HG03196 (cell line): ENCODE data around the gene NISCH.
"Not testable (repeated sequence)": the region's sequence is repeated elsewhere in the genome, so short reads cannot be mapped to it uniquely, and the experiment has no call there.

ENCODE experiments used
- ATAC-seq: cut with Tn5 transposase; IDR thresholded peaks from one replicate; pipeline ENCODE4 v1.9.1; 2021; ENCODE audit not compliant: unreplicated experiment

Gene NISCH

GRCh38 chr3:52525680-52526561, 70.5 kb downstream of the NISCH start:
- ATAC-seq: no peak

GRCh38 chr3:52526671-52527038, 71.3 kb downstream of the NISCH start:
- not testable (repeated sequence) for ATAC-seq

DNA sequence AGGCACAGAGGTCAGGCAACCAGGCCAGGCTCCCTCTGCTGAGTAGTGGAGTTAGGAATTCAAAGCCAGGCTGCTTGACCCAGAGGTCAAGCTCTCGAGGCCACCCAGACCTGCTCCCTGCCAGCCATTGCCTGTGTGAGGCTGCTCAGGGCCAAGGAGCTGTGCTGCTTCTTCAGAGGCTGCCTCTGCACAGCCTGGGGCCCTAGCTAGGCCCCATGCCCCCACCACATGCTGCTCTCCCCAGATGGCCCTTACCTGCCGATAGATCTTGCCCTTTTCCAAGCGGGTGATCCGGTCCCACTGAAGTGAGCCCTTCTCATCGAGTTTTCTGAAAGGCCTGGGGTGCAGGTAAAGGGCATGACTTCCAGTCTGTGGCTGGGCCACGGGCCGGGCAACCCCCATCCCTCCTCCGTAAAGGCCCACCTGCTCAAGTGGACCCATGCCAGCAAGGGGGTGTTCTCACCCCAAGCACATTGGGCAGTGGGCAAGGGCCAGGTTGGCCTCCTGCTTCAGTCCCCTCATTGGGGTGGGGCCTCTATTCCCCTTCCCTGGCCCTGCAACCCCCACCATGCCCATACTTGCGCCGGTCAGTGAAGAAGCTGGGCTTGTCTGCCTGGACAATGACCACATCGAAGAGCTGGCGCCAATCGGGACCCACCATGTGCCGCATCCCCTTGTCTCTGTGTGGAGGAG, 71.8 kb downstream of the NISCH start:
- ATAC-seq: no peak

- no peak for ATAC-seq
Observed at GRCh38 chr3:52527732-52528585, 72.6 kb downstream of the NISCH start.

GRCh38 chr3:52528586-52529375, 73.4 kb downstream of the NISCH start:
- ATAC-seq: no peak

DNA sequence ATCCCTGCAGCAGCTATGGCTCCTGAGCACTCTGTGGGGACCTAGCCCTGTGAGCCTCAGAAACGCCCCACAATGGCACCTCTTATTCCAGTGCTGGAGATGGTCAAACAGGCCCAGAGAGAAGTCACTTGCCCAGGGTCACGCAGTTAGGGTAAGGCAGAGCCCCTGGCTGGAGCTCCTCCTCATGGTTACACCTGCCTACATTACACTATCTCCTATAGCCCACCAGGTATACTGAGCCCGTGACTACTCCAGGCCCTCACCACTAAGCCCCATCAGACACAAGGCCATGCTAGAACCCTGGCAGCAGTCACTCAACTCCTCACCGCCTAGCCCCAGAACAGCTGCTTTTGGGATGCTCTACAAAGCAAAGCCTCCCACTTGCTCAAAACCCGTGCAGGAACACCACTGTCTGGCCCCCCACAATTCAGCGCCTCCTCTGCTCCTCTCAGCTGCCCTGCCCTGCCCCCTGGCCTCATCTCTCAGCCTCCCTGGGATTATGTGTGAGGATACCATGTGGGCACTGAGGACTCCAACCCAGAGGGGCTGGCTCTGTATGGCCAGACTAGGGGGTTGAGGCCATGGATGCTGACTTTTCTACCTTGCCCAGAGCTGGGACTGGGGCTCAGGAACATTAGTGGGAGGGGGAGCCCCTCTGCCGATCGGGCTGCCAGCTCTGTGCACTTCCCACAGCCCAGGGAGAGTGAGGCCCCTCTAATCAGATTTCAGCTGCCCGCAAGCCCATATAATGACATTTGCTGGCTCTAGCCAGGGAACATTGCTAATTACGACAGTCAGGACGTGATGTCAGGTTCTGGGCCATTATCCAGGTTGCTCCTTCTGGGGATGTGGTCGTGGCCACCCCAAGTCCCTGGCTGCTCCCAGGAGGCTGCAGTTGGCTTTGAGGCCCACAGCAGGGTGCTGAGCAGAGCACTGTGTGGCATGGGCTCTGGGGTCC, 74.3 kb downstream of the NISCH start:
- ATAC-seq: no peak

- no peak for ATAC-seq
Observed at GRCh38 chr3:52530918-52531826, 75.8 kb downstream of the NISCH start.

- ATAC-seq: no peak
Observed at GRCh38 chr3:52531860-52532516, 76.6 kb downstream of the NISCH start.

- no peak for ATAC-seq
Observed at GRCh38 chr3:52532517-52532837, 77.1 kb downstream of the NISCH start.

GRCh38 chr3:52532838-52533622, 77.6 kb downstream of the NISCH start:
- no peak for ATAC-seq

DNA sequence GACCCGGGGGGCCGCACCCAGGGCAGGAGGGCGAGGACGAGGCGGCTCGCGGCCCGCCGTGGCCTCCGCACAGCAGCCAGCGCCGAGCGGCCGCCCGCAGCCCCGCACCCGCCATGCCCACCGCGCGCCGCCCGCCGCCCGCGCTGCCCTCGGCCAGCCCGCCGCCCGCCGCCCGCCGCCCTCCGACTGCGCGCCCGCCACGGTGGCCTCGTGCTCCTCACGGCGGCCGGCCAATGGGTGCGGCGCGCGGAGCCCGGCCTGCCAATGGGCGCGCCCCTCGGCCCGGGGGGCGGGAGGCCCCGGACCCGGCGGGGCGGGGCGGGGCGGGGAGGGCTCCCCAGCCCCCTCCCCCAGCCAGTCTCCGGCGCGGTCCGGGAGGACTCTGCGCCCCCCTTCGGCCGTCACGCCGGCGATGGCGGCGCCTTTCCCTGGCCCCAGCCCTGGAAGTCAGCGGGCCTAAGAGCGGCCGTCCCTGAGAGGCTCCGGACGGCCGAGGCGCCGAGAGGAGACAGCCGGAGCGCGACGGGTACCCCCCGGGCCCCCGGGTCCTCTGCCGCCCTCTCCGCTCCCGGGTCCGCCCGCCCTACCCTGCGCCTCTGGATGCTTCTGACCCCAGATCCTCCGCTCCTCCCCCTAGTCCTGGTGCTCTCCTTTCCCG, 78.3 kb downstream of the NISCH start, which contains the start of gene NT5DC2:
Gene NT5DC2, minus strand, starts transcription at position 235 of the 658 bp plus-strand sequence. Its CDS starts 120 bp downstream, at position 115.
- peak; percentile 27 for ATAC-seq

DNA sequence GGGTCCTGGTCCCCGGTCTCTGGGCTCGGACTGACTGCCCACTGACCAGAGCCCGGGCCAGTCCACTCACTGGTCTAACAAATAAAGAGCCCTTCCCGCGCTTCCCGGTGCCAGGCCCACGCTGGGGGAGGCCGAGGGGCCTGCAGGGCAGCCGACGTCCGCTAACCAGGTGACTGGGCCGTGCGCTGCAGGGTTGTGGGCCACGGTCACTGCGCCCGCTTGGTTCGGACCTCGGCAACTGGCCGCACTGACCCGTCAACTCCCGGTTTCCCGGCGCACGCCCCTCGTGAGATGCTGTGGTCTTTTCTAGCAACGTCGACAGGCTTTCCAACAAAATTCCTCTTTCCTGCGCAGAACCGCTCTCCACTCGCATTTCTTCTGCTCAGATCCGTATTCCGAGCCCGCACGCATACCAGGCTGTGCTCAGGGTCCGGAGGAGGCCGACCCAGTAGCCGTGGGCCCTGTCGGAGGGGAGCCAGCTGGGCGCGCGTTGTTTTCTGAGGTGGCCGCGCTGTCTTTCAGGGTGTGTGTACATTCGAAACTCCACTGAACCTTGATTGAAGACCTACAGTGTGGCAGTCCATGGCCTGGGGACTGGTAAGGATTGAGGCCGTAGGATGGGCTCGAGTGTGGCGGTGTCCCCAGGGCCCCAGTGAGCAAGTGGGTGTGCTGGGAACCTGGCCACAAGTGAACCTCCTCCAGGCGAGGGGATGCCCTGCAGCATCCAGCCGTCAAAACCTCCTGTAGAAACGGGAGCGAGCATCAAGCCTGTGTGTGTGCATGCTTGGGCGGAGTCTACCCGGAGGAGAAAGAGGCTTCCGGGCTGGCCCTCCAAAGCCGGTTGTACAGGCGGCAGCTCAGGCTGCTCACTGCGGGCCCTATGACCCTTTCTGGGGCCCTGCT, 79.1 kb downstream of the NISCH start:
- ATAC-seq: no peak

DNA sequence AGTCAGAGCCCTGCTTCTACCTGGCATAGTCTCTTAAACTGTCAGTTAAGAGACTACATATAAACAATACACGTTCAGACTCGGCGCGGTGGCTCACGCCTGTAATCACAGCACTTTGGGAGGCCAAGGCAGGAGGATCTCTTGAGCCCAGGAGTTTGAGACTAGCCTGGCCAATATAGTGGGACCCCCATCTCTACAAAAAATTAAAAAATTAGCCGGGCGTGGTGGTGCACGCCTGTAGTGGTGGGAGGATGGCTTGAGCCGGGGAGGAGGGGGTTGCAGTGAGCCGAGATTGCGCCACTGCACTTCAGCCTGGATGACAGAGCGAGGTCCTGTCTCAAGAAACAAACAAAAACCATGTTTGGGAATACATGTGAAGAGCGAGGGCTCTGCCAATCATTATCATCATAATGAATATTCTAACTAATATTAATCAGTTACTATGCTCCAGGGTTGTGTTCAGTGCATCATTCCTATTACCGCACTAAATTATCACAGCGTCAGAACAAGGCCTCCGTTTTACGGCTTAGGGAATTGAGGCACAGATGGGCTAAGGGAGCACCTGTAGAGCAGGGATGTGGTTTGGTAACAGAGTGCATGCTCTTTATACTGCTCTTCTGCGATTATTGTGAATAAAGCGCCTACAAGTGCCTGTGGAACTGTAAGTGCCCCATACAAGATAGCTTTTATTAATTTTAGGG, 80.2 kb downstream of the NISCH start:
- no peak for ATAC-seq

DNA sequence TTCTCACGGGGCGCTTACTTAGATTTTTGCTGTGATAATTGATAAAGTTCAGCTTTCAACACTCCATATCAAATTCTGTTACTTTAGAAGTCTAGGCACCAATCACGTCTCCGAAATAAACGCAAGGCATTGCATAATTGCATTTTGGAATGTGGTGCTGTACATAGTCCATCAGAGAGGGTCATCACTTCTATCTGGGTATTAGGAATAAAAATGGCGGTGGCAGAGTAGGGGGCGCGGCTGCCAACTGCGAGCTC, 80.6 kb downstream of the NISCH start:
- ATAC-seq: no peak
